ENCODE data around the gene TRIM33. TPM values are rescaled to one million over a fixed set of nuclear protein-coding genes. Genes with fewer than 3 reads are reported as not detected.

TRIM33 gene
- total RNA-seq, 2 donors from 2014 or later = 36.7 to 54.9 TPM

DNA sequence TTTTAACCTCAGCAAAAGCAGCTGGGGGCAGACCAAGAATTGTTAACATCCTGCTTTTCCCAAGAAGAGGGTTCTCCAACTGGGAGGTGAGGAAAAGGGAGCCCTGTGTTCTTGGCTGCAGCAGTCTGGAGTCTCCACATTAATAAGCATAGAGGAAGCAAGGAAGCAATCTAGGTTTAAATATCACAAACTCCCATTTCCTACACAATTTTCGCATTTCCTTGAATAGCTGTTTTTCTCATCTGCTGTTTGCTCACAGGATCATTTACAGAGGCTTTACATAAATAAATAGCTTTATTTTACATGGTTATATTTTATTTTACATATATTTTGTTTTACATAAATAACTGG, 124.0 kb downstream of the TRIM33 start:
- Histone ChIP-seq H3K27ac (no peak overlapping the region), H3K36me3 (no peaks in the 10 kb centered on the region), H3K4me3 (no peak overlapping the region), H3K4me1 (replicated peaks) (no peaks in the 10 kb centered on the region), H3K9me3 (no peaks in the 10 kb centered on the region), H3K27me3 (replicated peaks; ENCODE audit: insufficient read depth) (no peaks in the 10 kb centered on the region)
- TF ChIP-seq POLR2AphosphoS5 (IDR thresholded peaks at IDR 0.05) (no peak), POLR2A (IDR thresholded peaks at IDR 0.05) (no peak), CTCF (IDR thresholded peaks at IDR 0.05) (no peak)
- intact Hi-C loops (cut with DNase I) = no loop called here
- 88% methylated on average over 1 of the region's 1 CpG for WGBS
- no peak for DNase-seq (ENCODE audit: low spot score)

GRCh38 chr1:114386129-114387009, 124.6 kb downstream of the TRIM33 start:
- Histone ChIP-seq H3K27me3 (replicated peaks; ENCODE audit: insufficient read depth) (no peaks in the 10 kb centered on the region), H3K9me3 (no peaks in the 10 kb centered on the region), H3K36me3 (no peaks in the 10 kb centered on the region), H3K4me3 (no peak overlapping the region), H3K27ac (no peak overlapping the region), H3K4me1 (replicated peaks) (no peaks in the 10 kb centered on the region)
- intact Hi-C loops (cut with DNase I) = no loop called here
- WGBS = 60% methylated on average over 3 of the region's 3 CpGs
- DNase-seq (ENCODE audit: low spot score) = no peak
- no peak for TF ChIP-seq POLR2AphosphoS5 (IDR thresholded peaks at IDR 0.05)
- TF ChIP-seq POLR2A (IDR thresholded peaks at IDR 0.05) = no peak
- TF ChIP-seq CTCF (IDR thresholded peaks at IDR 0.05) = no peak

DNA sequence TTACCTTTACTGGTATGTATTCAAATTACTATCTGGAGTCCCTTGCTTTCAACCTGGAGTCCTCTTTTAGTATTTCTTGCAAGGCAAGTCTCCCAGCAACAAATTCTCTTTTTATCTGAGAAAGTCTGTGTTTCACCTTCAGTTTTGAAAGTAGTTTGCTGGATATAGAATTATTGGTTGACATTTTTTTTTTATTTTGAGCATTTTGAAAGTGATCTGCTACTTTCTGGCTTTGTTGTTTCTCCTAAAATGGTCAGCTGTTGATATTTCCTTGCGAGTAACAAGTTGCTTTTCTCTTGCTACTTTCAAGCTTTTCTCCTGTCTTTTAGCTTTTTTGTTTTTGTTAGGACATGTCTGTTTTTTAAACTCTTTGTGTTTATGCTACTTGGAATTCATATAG, 126.1 kb downstream of the TRIM33 start:
- intact Hi-C loops (cut with DNase I) = no loop called here
- Histone ChIP-seq H3K27ac (no peak overlapping the region), H3K4me3 (no peak overlapping the region), H3K36me3 (no peaks in the 10 kb centered on the region), H3K27me3 (replicated peaks; ENCODE audit: insufficient read depth) (no peaks in the 10 kb centered on the region), H3K9me3 (no peaks in the 10 kb centered on the region), H3K4me1 (replicated peaks) (no peaks in the 10 kb centered on the region)
- no peak for DNase-seq (ENCODE audit: low spot score)
- TF ChIP-seq POLR2AphosphoS5 (IDR thresholded peaks at IDR 0.05) (no peak), CTCF (IDR thresholded peaks at IDR 0.05) (no peak), POLR2A (IDR thresholded peaks at IDR 0.05) (no peak)
- 92% methylated on average over 1 of the region's 1 CpG for WGBS

- intact Hi-C loops (cut with DNase I) = no loop called here
Observed at GRCh38 chr1:114379987-114380386, 131.0 kb downstream of the TRIM33 start.

More at GRCh38 chr1:114379987-114380386, 131.0 kb downstream of the TRIM33 start:
- H3K27ac ChIP-seq = no peak overlapping the region
- H3K36me3 ChIP-seq = no peaks in the 10 kb centered on the region
- no peaks in the 10 kb centered on the region for H3K9me3 ChIP-seq
- no peaks in the 10 kb centered on the region for H3K4me1 ChIP-seq (replicated peaks)
- no peak overlapping the region for H3K4me3 ChIP-seq
- TF ChIP-seq POLR2AphosphoS5 (IDR thresholded peaks at IDR 0.05) (no peak), CTCF (IDR thresholded peaks at IDR 0.05) (no peak), POLR2A (IDR thresholded peaks at IDR 0.05) (no peak)
- no peaks in the 10 kb centered on the region for H3K27me3 ChIP-seq (replicated peaks; ENCODE audit: insufficient read depth)
- DNase-seq (ENCODE audit: low spot score) = no peak

All from prostate gland (tissue), 2 donors.